ENCODE data around the gene TRPT1.

- TF ChIP-seq CTCF (IDR thresholded peaks at IDR 0.05; ENCODE audit: insufficient read depth, low read depth, low read length) (no peak), EZH2 (IDR thresholded peaks at IDR 0.05; ENCODE audit: insufficient read depth, low read length) (no peak)
Measured at GRCh38 chr11:64247729-64248531, 21.9 kb upstream of the TRPT1 start.
